CD14-positive monocyte (primary cell): ENCODE results near the gene RASD1. TPM values are rescaled to one million over a fixed set of nuclear protein-coding genes. Genes with fewer than 3 reads are reported as not detected.

Experiments used
- DNase-seq, 3 donors: peaks; one replicate each; pipeline ENCODE4 v3.0.0-alpha.2; 2011 to 2022
- H2AFZ ChIP-seq: 2 replicates; pipeline ENCODE4 v1.6.0; 2012; ENCODE audit warnings: mild to moderate bottlenecking, low read depth, low read length, inconsistent platforms; ENCODE audit not compliant: insufficient read depth, poor library complexity, severe bottlenecking
- H3K27ac ChIP-seq, 2 donors: 1 replicate in 1 of 2; 2 replicates in 1 of 2; pipeline ENCODE4 v1.5.1; 2012 to 2013; ENCODE audit warnings: low read length in 2 of 2, control low read depth in 1 of 2, inconsistent platforms in 1 of 2, low read depth in 1 of 2, mild to moderate bottlenecking in 1 of 2
- H3K27me3 ChIP-seq, 2 donors: one replicate each; pipeline versions ENCODE4 v1.6.0 to v1.6.1; 2011 to 2013; ENCODE audit warnings: low read length in 2 of 2; ENCODE audit not compliant: control insufficient read depth in 2 of 2, insufficient read depth in 2 of 2
- H3K36me3 ChIP-seq, 2 donors: replicated peaks in 1 of 2; 1 replicate in 1 of 2; 2 replicates in 1 of 2; pipeline versions ENCODE4 v1.5.1 to v1.6.1; 2012 to 2013; ENCODE audit warnings: low read length in 2 of 2, control low read depth in 1 of 2, inconsistent platforms in 1 of 2, mild to moderate bottlenecking in 1 of 2; ENCODE audit not compliant: insufficient read depth in 2 of 2, control insufficient read depth in 1 of 2
- H3K4me1 ChIP-seq, 2 donors: 1 replicate in 1 of 2; 2 replicates in 1 of 2; pipeline versions ENCODE4 v1.5.1 to v1.6.1; 2012 to 2013; ENCODE audit warnings: low read length in 2 of 2, control low read depth in 1 of 2, inconsistent platforms in 1 of 2, mild to moderate bottlenecking in 1 of 2, moderate library complexity in 1 of 2; ENCODE audit not compliant: insufficient read depth in 2 of 2, control insufficient read depth in 1 of 2
- H3K4me2 ChIP-seq: replicated peaks from 2 replicates; pipeline ENCODE3; 2012; ENCODE audit warnings: low read length, moderate library complexity, mild to moderate bottlenecking; ENCODE audit not compliant: poor library complexity, severe bottlenecking; ENCODE audit errors: extremely low read depth
- H3K4me3 ChIP-seq, 3 experiments: fragments of 200-600 bp in 1 of 3; sonication (generic) in 1 of 3; replicated peaks in 1 of 3; 1 replicate in 2 of 3; 2 replicates in 1 of 3; pipeline ENCODE4 v1.5.1; 2011 to 2013; ENCODE audit warnings: low read length in 3 of 3, mild to moderate bottlenecking in 3 of 3, control low read depth in 2 of 3, low read depth in 2 of 3, inconsistent platforms in 1 of 3, moderate library complexity in 1 of 3
- H3K79me2 ChIP-seq: 2 replicates; pipeline ENCODE4 v1.6.0; 2012; ENCODE audit warnings: mild to moderate bottlenecking, control low read depth, inconsistent platforms, low read length, moderate library complexity; ENCODE audit not compliant: insufficient read depth
- H3K9ac ChIP-seq: 2 replicates; pipeline ENCODE4 v1.6.0; 2017; ENCODE audit warnings: low read length, mild to moderate bottlenecking; ENCODE audit not compliant: insufficient read depth, poor library complexity, severe bottlenecking
- H3K9me3 ChIP-seq, 2 donors: replicated peaks in 1 of 2; 1 replicate in 1 of 2; 2 replicates in 1 of 2; pipeline versions ENCODE4 v1.5.1 to v1.6.1; 2012 to 2013; ENCODE audit warnings: low read length in 2 of 2, control low read depth in 1 of 2; ENCODE audit not compliant: control insufficient read depth in 1 of 2, insufficient read depth in 1 of 2
- H4K20me1 ChIP-seq: 2 replicates; pipeline ENCODE4 v1.6.0; 2012; ENCODE audit warnings: mild to moderate bottlenecking, low read length, control low read depth, moderate library complexity; ENCODE audit not compliant: insufficient read depth
- H3K27ac Mint-ChIP-seq, 7 donors: one replicate each; pipeline ENCODE4 v1.8.0; 2020; ENCODE audit warnings: mild to moderate bottlenecking in 7 of 7, mixed read lengths in 7 of 7, moderate library complexity in 6 of 7, inconsistent platforms in 2 of 7
- H3K27me3 Mint-ChIP-seq, 3 donors: one replicate each; pipeline ENCODE4 v1.8.0; 2021 to 2022; ENCODE audit warnings: low read depth in 3 of 3, mild to moderate bottlenecking in 3 of 3, mixed read lengths in 3 of 3, moderate library complexity in 3 of 3, inconsistent platforms in 1 of 3
- H3K36me3 Mint-ChIP-seq, 2 donors: one replicate each; pipeline ENCODE4 v1.8.0; 2020; ENCODE audit warnings: mixed read lengths in 2 of 2, inconsistent platforms in 1 of 2, mild to moderate bottlenecking in 1 of 2
- H3K4me1 Mint-ChIP-seq: one replicate; pipeline ENCODE4 v1.8.0; 2020; ENCODE audit warnings: mild to moderate bottlenecking, mixed read lengths
- H3K4me3 Mint-ChIP-seq, 2 donors: one replicate each; pipeline ENCODE4 v1.8.0; 2020; ENCODE audit warnings: mild to moderate bottlenecking in 2 of 2, mixed read lengths in 2 of 2, moderate library complexity in 1 of 2
- H3K9me3 Mint-ChIP-seq, 7 donors: one replicate each; pipeline ENCODE4 v1.8.0; 2020 to 2022; ENCODE audit warnings: mixed read lengths in 7 of 7, mild to moderate bottlenecking in 6 of 7, moderate library complexity in 6 of 7, inconsistent platforms in 2 of 7
- WGBS: methylation state at CpG from one replicate; pipeline ENCODE4 v1.1.5; 2013; ENCODE audit warnings: missing lambda C conversion rate; ENCODE audit not compliant: insufficient coverage; 5-methylcytosine and 5-hydroxymethylcytosine counted together
- intact Hi-C, 2 donors: fragments of 100-400 bp; cut with micrococcal nuclease; formaldehyde crosslinking; loops; one replicate each; pipeline versions ENCODE4 v1.15.0 to v1.15.1; 2023
- polyA plus RNA-seq, 3 donors: library from polyadenylated mRNA; depleted of rRNA in 1 of 3; unstranded in 2 of 3; stranded (reverse) in 1 of 3; fragments of 300-500 nt in 2 of 3; fragments of >200 nt in 1 of 3; fragmentation: Illumina TruSeq in 2 of 3; gene quantifications; 1 replicate in 2 of 3; 2 replicates in 1 of 3; pipeline ENCODE4 v1.2.3, GENCODE V29; 2012 to 2021
- TF ChIP-seq, protein P1 (sequence below): fragments of 200-600 bp; IDR thresholded peaks from one replicate; pipeline ENCODE4 v1.8.0; 2022; ENCODE audit warnings: antibody characterized with exemption, mild to moderate bottlenecking

RASD1 gene
- polyA plus RNA-seq, 3 donors, result 0.88 to 12.4 (median 1.3) TPM

DNA sequence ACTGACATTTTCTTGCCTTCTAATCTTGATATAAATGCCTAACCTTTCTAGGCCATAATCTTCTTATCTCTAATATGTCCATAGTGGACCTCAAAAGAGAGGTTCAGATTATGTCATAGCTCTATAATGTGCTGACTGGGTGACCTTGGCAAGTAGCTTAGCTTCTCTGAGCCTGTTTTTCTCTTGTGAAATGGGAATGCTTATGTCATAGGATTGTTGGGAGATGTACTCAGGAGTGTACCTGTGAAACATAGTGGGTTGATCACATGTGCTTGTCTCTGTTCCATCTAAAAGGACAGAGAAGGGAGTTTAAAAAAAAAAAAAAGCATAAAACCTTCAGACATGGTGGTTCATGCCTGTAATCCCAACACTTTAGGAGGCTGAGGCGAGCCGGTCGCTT lies 17.0 kb downstream of the RASD1 start:
- Mint-ChIP-seq H3K27me3 (peaks cover 0 to 1% (median 0%) of the 10 kb centered on the region in 3 donors), H3K27ac (peak overlapping the region in 1 of 7 donors; percentile 21), H3K9me3 (peaks cover 0 to 2% (median 0%) of the 10 kb centered on the region in 7 donors), H3K36me3 (peaks cover 24 to 33% of the 10 kb centered on the region in 2 donors), H3K4me1 (peaks cover 32% of the 10 kb centered on the region), H3K4me3 (no peak overlapping the region)
- Histone ChIP-seq H3K27me3 (no peaks in the 10 kb centered on the region), H4K20me1 (peaks cover 31% of the 10 kb centered on the region), H3K79me2 (peaks cover 70% of the 10 kb centered on the region), H3K36me3 (peaks cover 8 to 35% of the 10 kb centered on the region in 2 donors), H3K9ac (no peak overlapping the region), H3K4me3 (no peak overlapping the region), H3K4me1 (peaks cover 11 to 19% of the 10 kb centered on the region in 2 donors), H3K4me2 (no peak overlapping the region), H2AFZ (no peak overlapping the region), H3K27ac (peak overlapping the region in 1 of 2 donors; percentile 14), H3K9me3 (no peaks in the 10 kb centered on the region)
- no peak for DNase-seq
- TF ChIP-seq, protein P1, sequence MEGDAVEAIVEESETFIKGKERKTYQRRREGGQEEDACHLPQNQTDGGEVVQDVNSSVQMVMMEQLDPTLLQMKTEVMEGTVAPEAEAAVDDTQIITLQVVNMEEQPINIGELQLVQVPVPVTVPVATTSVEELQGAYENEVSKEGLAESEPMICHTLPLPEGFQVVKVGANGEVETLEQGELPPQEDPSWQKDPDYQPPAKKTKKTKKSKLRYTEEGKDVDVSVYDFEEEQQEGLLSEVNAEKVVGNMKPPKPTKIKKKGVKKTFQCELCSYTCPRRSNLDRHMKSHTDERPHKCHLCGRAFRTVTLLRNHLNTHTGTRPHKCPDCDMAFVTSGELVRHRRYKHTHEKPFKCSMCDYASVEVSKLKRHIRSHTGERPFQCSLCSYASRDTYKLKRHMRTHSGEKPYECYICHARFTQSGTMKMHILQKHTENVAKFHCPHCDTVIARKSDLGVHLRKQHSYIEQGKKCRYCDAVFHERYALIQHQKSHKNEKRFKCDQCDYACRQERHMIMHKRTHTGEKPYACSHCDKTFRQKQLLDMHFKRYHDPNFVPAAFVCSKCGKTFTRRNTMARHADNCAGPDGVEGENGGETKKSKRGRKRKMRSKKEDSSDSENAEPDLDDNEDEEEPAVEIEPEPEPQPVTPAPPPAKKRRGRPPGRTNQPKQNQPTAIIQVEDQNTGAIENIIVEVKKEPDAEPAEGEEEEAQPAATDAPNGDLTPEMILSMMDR, result no peak
- intact Hi-C loops, result loop anchor here in 1 of 2 donors (5.0 kb wide), 1 partner anchor 113 kb away; the partner anchor contains the start of gene PEMT
- WGBS, result no CpG with 5 or more reads among the region's 3 CpGs

GRCh38 chr17:17476865-17477467 lies 19.2 kb downstream of the RASD1 start, which contains the start of gene MED9:
TSS of gene MED9 (plus strand) at chr17:17477000. CDS start at chr17:17477042, 42 bp downstream.
- peak within 1 kb of the TSS; percentile 66 to 95 (median 94) for H3K4me3 ChIP-seq
- TF ChIP-seq, protein P1, result no peak
- no peaks in the 10 kb centered on the region for H3K27me3 ChIP-seq
- intact Hi-C loops, result loop anchor here in 1 of 2 donors (5.0 kb wide), 1 partner anchor 115 kb away; the partner anchor contains the start of gene PEMT
- peak within 1 kb of the TSS; percentile 91 for H3K9ac ChIP-seq
- WGBS, result under 1% methylated on average over 46 of the region's 47 CpGs
- H2AFZ ChIP-seq, result peak within 1 kb of the TSS; percentile 96
- H3K9me3 ChIP-seq, result no peaks in the 10 kb centered on the region
- peak within 1 kb of the TSS; percentile 84 for H3K4me2 ChIP-seq
- H4K20me1 ChIP-seq, result peaks cover 17% of the 10 kb centered on the region
- peaks cover 0 to 2% (median 0%) of the 10 kb centered on the region in 7 donors for H3K9me3 Mint-ChIP-seq
- peaks cover 1 to 3% (median 2%) of the 10 kb centered on the region in 3 donors for H3K27me3 Mint-ChIP-seq
- peak within 1 kb of the TSS; percentile 58 to 93 for H3K27ac ChIP-seq
- H3K4me3 Mint-ChIP-seq, result peak within 1 kb of the TSS; percentile 87 to 91
- H3K4me1 Mint-ChIP-seq, result peaks cover 30% of the 10 kb centered on the region
- peaks cover 5 to 20% of the 10 kb centered on the region in 2 donors for H3K36me3 ChIP-seq
- peak within 1 kb of the TSS; percentile 90 to 94 (median 91) for H3K27ac Mint-ChIP-seq
- H3K4me1 ChIP-seq, result peaks cover 11 to 19% of the 10 kb centered on the region in 2 donors
- H3K79me2 ChIP-seq, result peaks cover 51% of the 10 kb centered on the region
- peak; percentile 84 to 93 (median 91) for DNase-seq
- H3K36me3 Mint-ChIP-seq, result peaks cover 18 to 20% of the 10 kb centered on the region in 2 donors
